Measurements from ENCODE around the gene EFNB3. TPM values are rescaled to one million over a fixed set of nuclear protein-coding genes. Genes with fewer than 3 reads are reported as not detected.

The EFNB3 gene
- total RNA-seq, 1 experiment from 2014 or later, result 2.5 TPM

GRCh38 chr17:7703584-7704479 is 1.2 kb upstream of the EFNB3 start:
- POLR2A ChIA-PET, result interaction anchor here (0.5 kb wide), 1 partner anchor 158 kb away, joined by 4 read pairs; no protein-coding TSS in a partner anchor

GRCh38 chr17:7705269-7706255 is 560 bp downstream of the EFNB3 start:
- H3K4me1 ChIP-seq (ENCODE audit: control insufficient read depth, insufficient read depth, low read length), result peaks cover 12% of the 10 kb centered on the region; the same call in 1 of the 2 replicates
- BruUV-seq (replicated peaks), result no TSS peak
- no peak overlapping the region for H3K27ac ChIP-seq (ENCODE audit: low read length)
- intact Hi-C loops (cut with micrococcal nuclease; ENCODE audit: unreplicated experiment) (no loop called here), in situ Hi-C loops (cut with HindIII; ENCODE audit: low pct_unique_long_range_greater_than_20kb, low sequenced_read_pairs) (no loop called here)
- H3K36me3 ChIP-seq (ENCODE audit: control insufficient read depth, insufficient read depth, low read length), result no peaks in the 10 kb centered on the region
- POLR2A ChIA-PET, result interaction anchor here (0.6 kb wide), 1 partner anchor 18 kb away, joined by 7 read pairs; the partner anchor contains the start of gene TP53
- peak overlapping the region; percentile 44 to 54 for H3K4me3 ChIP-seq (ENCODE audit: low read depth in 2 of 2, low read length in 2 of 2)
- TF ChIP-seq REST (IDR thresholded peaks at IDR 0.05; ENCODE audit: insufficient read depth in 1 of 2, low read depth in 2 of 2, low read length in 1 of 2), result no peak
- TF ChIP-seq CTCF (IDR thresholded peaks at IDR 0.05), result no peak
- TF ChIP-seq TCF7L2 (IDR thresholded peaks at IDR 0.05; ENCODE audit: low read depth, low read length), result no peak
- no peak for TF ChIP-seq SIN3A (IDR thresholded peaks at IDR 0.05; ENCODE audit: borderline replicate concordance, insufficient read depth, low read depth, low read length)
- TF ChIP-seq POLR2AphosphoS5 (IDR thresholded peaks at IDR 0.05; ENCODE audit: low read depth, low read length), result no peak
- H3K9me3 ChIP-seq (ENCODE audit: control insufficient read depth, insufficient read depth, low read depth, low read length), result no peaks in the 10 kb centered on the region
- CTCF ChIA-PET, result interaction anchor here (0.5 kb wide), 1 partner anchor 11 kb away, joined by 6 read pairs; no protein-coding TSS in a partner anchor
- ATAC-seq (peak; percentile 27), DNase-seq (ENCODE audit: low read depth, low spot score) (no peak)
- no peaks in the 10 kb centered on the region for H3K27me3 ChIP-seq (ENCODE audit: control insufficient read depth, insufficient read depth, low read length)

More at GRCh38 chr17:7703584-7704479, 1.2 kb upstream of the EFNB3 start:
- H3K9me3 ChIP-seq (ENCODE audit: control insufficient read depth, insufficient read depth, low read depth, low read length), result no peaks in the 10 kb centered on the region
- peak overlapping the region; percentile 44 to 54; a peak in 2 of 4 replicates for H3K4me3 ChIP-seq (ENCODE audit: low read depth in 2 of 2, low read length in 2 of 2)
- ATAC-seq (peak; percentile 42; the same call in 1 of the 2 replicates), DNase-seq (ENCODE audit: low read depth, low spot score) (no peak)
- no peaks in the 10 kb centered on the region for H3K36me3 ChIP-seq (ENCODE audit: control insufficient read depth, insufficient read depth, low read length)
- TF ChIP-seq TCF7L2 (IDR thresholded peaks at IDR 0.05; ENCODE audit: low read depth, low read length) (no peak), POLR2AphosphoS5 (IDR thresholded peaks at IDR 0.05; ENCODE audit: low read depth, low read length) (no peak), REST (IDR thresholded peaks at IDR 0.05; ENCODE audit: insufficient read depth in 1 of 2, low read depth in 2 of 2, low read length in 1 of 2) (no peak)
- in situ Hi-C loops (cut with HindIII; ENCODE audit: low pct_unique_long_range_greater_than_20kb, low sequenced_read_pairs), result no loop called here
- intact Hi-C loops (cut with micrococcal nuclease; ENCODE audit: unreplicated experiment), result no loop called here
- BruUV-seq (replicated peaks), result no TSS peak
- H3K27ac ChIP-seq (ENCODE audit: low read length), result no peak overlapping the region
- peaks cover 12% of the 10 kb centered on the region; the same call in 1 of the 2 replicates for H3K4me1 ChIP-seq (ENCODE audit: control insufficient read depth, insufficient read depth, low read length)
- CTCF ChIA-PET, result interaction anchor here (0.6 kb wide), 3 partner anchors 14 to 407 kb away, joined by 3 to 6 read pairs (median 5); no protein-coding TSS in a partner anchor
- no peaks in the 10 kb centered on the region for H3K27me3 ChIP-seq (ENCODE audit: control insufficient read depth, insufficient read depth, low read length)

Measured in Panc1 (cell line).